NCI-H1436 (cell line): ENCODE measurements around the gene MARCHF9.
A peak's percentile ranks its signal among the peaks of the same experiment; 100 is the strongest.

Experiments
- DNase-seq: peaks from one replicate; lab custom pipeline; 2025; lab: John Stamatoyannopoulos, UW

Gene MARCHF9

GRCh38 chr12:57755194-57755453, 221 bp downstream of the MARCHF9 start:
- DNase-seq: no peak

- DNase-seq: no peak
Measured at GRCh38 chr12:57755454-57756372, 810 bp downstream of the MARCHF9 start.

GRCh38 chr12:57756406-57757341, 1.8 kb downstream of the MARCHF9 start:
- peak; percentile 40 for DNase-seq

- no peak for DNase-seq
Measured at GRCh38 chr12:57757771-57758170, 2.9 kb downstream of the MARCHF9 start.

- DNase-seq: no peak
Measured at GRCh38 chr12:57758552-57759359, 3.9 kb downstream of the MARCHF9 start.

GRCh38 chr12:57759360-57759980, 4.6 kb downstream of the MARCHF9 start:
- no peak for DNase-seq

GRCh38 chr12:57760347-57760982, 5.6 kb downstream of the MARCHF9 start:
- no peak for DNase-seq

GRCh38 chr12:57761391-57761998, 6.6 kb downstream of the MARCHF9 start:
- DNase-seq: no peak

- no peak for DNase-seq
Measured at GRCh38 chr12:57762463-57762862, 7.6 kb downstream of the MARCHF9 start.

- no peak for DNase-seq
Measured at GRCh38 chr12:57763881-57764661, 9.2 kb downstream of the MARCHF9 start.

- DNase-seq: no peak
Measured at GRCh38 chr12:57764662-57765002, 9.7 kb downstream of the MARCHF9 start.

- DNase-seq: peak; percentile 10
Measured at GRCh38 chr12:57765003-57765697, 10.2 kb downstream of the MARCHF9 start.

- no peak for DNase-seq
Measured at GRCh38 chr12:57765698-57766463, 11.0 kb downstream of the MARCHF9 start.

GRCh38 chr12:57766464-57767304, 11.8 kb downstream of the MARCHF9 start, which contains the start of gene CYP27B1:
CYP27B1 (minus strand) TSS chr12:57767078; CDS start chr12:57767041, 37 bp downstream.
- no peak for DNase-seq

- no peak for DNase-seq
Measured at GRCh38 chr12:57767305-57767698, 12.4 kb downstream of the MARCHF9 start.

GRCh38 chr12:57767876-57768275, 13.0 kb downstream of the MARCHF9 start:
- DNase-seq: no peak

- no peak for DNase-seq
Measured at GRCh38 chr12:57769594-57769993, 14.7 kb downstream of the MARCHF9 start.

- no peak for DNase-seq
Measured at GRCh38 chr12:57770734-57771133, 15.8 kb downstream of the MARCHF9 start.
